T-cell (primary cell): ENCODE data around the gene BOLL. TPM values are rescaled to one million over a fixed set of nuclear protein-coding genes. Genes with fewer than 3 reads are reported as not detected.

Experiments
- ATAC-seq, 4 experiments: fragments of 200-7000 bp in 3 of 4; fragments of 150-1000 bp in 1 of 4; cut with Tn5 transposase; replicated peaks in 1 of 4; 1 replicate in 3 of 4; 2 replicates in 1 of 4; pipeline ENCODE4 v1.10.0; 2021; ENCODE audit warnings: moderate library complexity in 3 of 4, mild to moderate bottlenecking in 2 of 4, moderate number of reproducible peaks in 1 of 4
- CTCF ChIA-PET, 2 donors: fragments of 300-600 bp; sonication (Branson Sonifier 250); formaldehyde crosslinking; loops; one replicate each; lab custom pipeline; 2022; ENCODE audit warnings: antibody characterized with exemption in 2 of 2; lab: Charles Lee
- POLR2A ChIA-PET, 2 donors: fragments of 300-600 bp; sonication (Branson Sonifier 250); formaldehyde crosslinking; loops; one replicate each; lab custom pipeline; 2022; ENCODE audit warnings: antibody characterized with exemption in 2 of 2; lab: Charles Lee
- DNase-seq, 35 experiments: peaks; one replicate each; pipeline versions ENCODE4 v3.0.0 to v3.0.0-alpha.2; 2013 to 2023
- H3K27ac ChIP-seq: one replicate; pipeline ENCODE4 v1.5.1; 2013; ENCODE audit warnings: low read length
- H3K27me3 ChIP-seq, 2 experiments: replicated peaks in 1 of 2; 1 replicate in 1 of 2; 2 replicates in 1 of 2; pipeline versions ENCODE4 v1.6.1 to v1.7.0; 2013; ENCODE audit warnings: low read length in 1 of 2, mixed read lengths in 1 of 2; ENCODE audit not compliant: control insufficient read depth in 2 of 2, insufficient read depth in 2 of 2; ENCODE audit errors: extremely low read depth in 1 of 2
- H3K36me3 ChIP-seq, 2 donors: 1 replicate in 1 of 2; 2 replicates in 1 of 2; pipeline versions ENCODE4 v1.6.1 to v1.7.0; 2013; ENCODE audit warnings: low read length in 1 of 2; ENCODE audit not compliant: control insufficient read depth in 2 of 2, insufficient read depth in 1 of 2; ENCODE audit errors: extremely low read depth in 1 of 2
- H3K4me1 ChIP-seq, 2 experiments: 1 replicate in 1 of 2; 2 replicates in 1 of 2; pipeline versions ENCODE4 v1.6.1 to v1.7.0; 2013; ENCODE audit warnings: low read length in 2 of 2, mixed read lengths in 1 of 2; ENCODE audit not compliant: insufficient read depth in 2 of 2, control insufficient read depth in 1 of 2; ENCODE audit errors: extremely low read depth in 1 of 2
- H3K4me3 ChIP-seq, 2 donors: 1 replicate in 1 of 2; 2 replicates in 1 of 2; pipeline versions ENCODE4 v1.5.1 to v1.7.0; 2013; ENCODE audit warnings: mild to moderate bottlenecking in 2 of 2, low read length in 1 of 2, moderate library complexity in 1 of 2; ENCODE audit not compliant: control insufficient read depth in 1 of 2; ENCODE audit errors: extremely low read depth in 1 of 2
- H3K9me3 ChIP-seq: 2 replicates; pipeline ENCODE4 v1.7.0; 2013
- H3K27ac Mint-ChIP-seq, 2 donors: one replicate each; pipeline ENCODE4 v1.8.0; 2020 to 2021; ENCODE audit warnings: mild to moderate bottlenecking in 2 of 2, mixed read lengths in 2 of 2
- H3K27me3 Mint-ChIP-seq, 2 donors: one replicate each; pipeline ENCODE4 v1.8.0; 2021 to 2022; ENCODE audit warnings: mixed read lengths in 2 of 2
- H3K36me3 Mint-ChIP-seq: one replicate; pipeline ENCODE4 v1.8.0; 2021; ENCODE audit warnings: mixed read lengths
- H3K4me1 Mint-ChIP-seq, 3 donors: one replicate each; pipeline ENCODE4 v1.8.0; 2020 to 2022; ENCODE audit warnings: mixed read lengths in 3 of 3, mild to moderate bottlenecking in 1 of 3
- H3K4me3 Mint-ChIP-seq, 3 donors: one replicate each; pipeline ENCODE4 v1.8.0; 2020 to 2022; ENCODE audit warnings: mild to moderate bottlenecking in 3 of 3, mixed read lengths in 3 of 3, moderate library complexity in 3 of 3
- H3K9me3 Mint-ChIP-seq, 3 donors: one replicate each; pipeline ENCODE4 v1.8.0; 2020 to 2022; ENCODE audit warnings: mixed read lengths in 3 of 3
- WGBS: methylation state at CpG from one replicate; pipeline ENCODE4 v1.1.5; 2013; ENCODE audit warnings: missing lambda C conversion rate; ENCODE audit not compliant: insufficient coverage; 5-methylcytosine and 5-hydroxymethylcytosine counted together
- total RNA-seq, 35 experiments: library from RNA in 6 of 35; stranded (reverse) in 6 of 35; fragments of 120-200 nt in 1 of 35; gene quantifications; one replicate each; pipeline versions ENCODE4 v1.2.1 to v1.2.4 and lab custom pipeline; 2013 to 2026

Gene BOLL
- total RNA-seq, 5 donors from 2014 or later (not counting 1 experiment from before 2014, with no cell fraction given), result not detected

DNA sequence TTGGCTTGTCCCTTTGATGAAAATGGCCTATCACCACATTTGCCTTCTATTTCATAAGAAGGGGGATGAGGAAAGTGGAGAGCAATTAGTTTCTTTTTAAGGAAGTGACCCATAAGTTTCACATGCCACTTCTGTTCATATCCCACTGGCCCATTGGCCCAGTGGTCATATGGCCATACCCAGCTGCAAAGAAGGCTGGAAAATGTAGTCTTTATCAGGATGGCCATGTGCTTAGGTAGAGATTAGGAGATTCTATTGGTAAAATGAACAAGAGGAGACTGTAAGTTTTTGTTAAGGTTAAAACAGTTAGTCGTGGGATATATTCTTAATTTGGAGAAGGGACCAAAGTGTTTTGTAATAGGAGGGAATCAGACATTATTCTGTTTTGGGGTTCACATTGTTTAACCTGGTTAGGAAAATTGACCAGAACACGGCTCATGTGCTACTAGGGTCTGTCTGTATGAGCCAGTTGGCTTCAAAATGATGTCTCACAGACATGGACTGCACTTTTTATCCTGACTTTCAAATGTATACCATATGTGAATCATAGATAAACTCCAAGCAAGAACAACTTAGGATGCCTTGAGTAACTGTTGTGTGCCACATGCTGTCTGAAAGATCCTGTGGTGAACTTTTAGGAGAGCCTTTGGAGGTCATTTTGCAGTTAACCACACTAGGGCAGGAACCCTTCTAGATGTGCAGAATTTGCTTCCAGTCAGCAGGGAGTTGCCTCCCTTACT, 36.6 kb upstream of the BOLL start:
- DNase-seq, result no peak
- Mint-ChIP-seq H3K4me1 (peaks cover 14 to 43% (median 21%) of the 10 kb centered on the region in 3 donors), H3K4me3 (no peak overlapping the region), H3K27me3 (no peaks in the 10 kb centered on the region), H3K9me3 (no peaks in the 10 kb centered on the region), H3K36me3 (peaks cover 35% of the 10 kb centered on the region), H3K27ac (no peak overlapping the region)
- ChIA-PET POLR2A (no interaction called here), CTCF (interaction anchor here in 1 of 2 donors (0.6 kb wide), 1 partner anchor 145 kb away, joined by 3 read pairs; no protein-coding TSS in a partner anchor)
- Histone ChIP-seq H3K4me3 (no peak overlapping the region), H3K27ac (no peak overlapping the region), H3K9me3 (no peaks in the 10 kb centered on the region), H3K36me3 (no peaks in the 10 kb centered on the region), H3K27me3 (no peaks in the 10 kb centered on the region), H3K4me1 (no peaks in the 10 kb centered on the region)
- WGBS, result 100% methylated on average over 1 of the region's 2 CpGs
- ATAC-seq, result no peak

DNA sequence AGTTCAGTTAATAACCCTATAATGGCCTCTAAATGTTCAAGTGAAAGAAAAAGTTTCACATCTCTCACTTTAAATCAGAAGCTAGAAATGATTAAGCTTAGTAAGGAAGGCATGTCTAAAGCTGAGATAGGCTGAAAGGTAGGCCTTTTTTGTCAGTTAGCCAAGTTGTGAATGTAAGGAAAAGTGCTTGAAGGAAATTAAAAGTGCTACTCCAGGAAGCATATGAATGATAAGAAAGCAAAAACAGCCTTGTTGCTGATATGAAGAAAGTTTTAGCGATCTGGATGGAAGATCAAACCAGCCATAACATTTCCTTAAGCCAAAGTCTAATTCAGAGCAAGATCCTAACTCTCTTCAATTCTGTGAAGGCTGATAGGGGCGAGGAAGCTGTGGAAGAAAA, 29.4 kb upstream of the BOLL start:
- H3K27ac ChIP-seq, result no peak overlapping the region
- no CpG with 5 or more reads among the region's 2 CpGs for WGBS
- H3K36me3 ChIP-seq, result no peaks in the 10 kb centered on the region
- DNase-seq, result no peak
- CTCF ChIA-PET, result interaction anchor here in 1 of 2 donors (0.6 to 1.3 kb wide), 3 partner anchors 23 to 33 kb away, joined by 3 to 4 read pairs (median 3); no protein-coding TSS in a partner anchor
- H3K36me3 Mint-ChIP-seq, result peaks cover 28% of the 10 kb centered on the region
- H3K4me3 ChIP-seq, result no peak overlapping the region
- H3K27me3 ChIP-seq, result no peaks in the 10 kb centered on the region
- ATAC-seq, result no peak
- peak overlapping the region; percentile 38 to 42 for H3K27ac Mint-ChIP-seq
- peaks cover 0 to 7% of the 10 kb centered on the region in 2 experiments for H3K4me1 ChIP-seq
- H3K27me3 Mint-ChIP-seq, result no peaks in the 10 kb centered on the region
- H3K9me3 Mint-ChIP-seq, result peaks cover 0 to 3% (median 0%) of the 10 kb centered on the region in 3 donors
- no peaks in the 10 kb centered on the region for H3K9me3 ChIP-seq
- POLR2A ChIA-PET, result interaction anchor here in 1 of 2 donors (0.5 kb wide), 1 partner anchor 91 kb away, joined by 3 read pairs; no protein-coding TSS in a partner anchor
- H3K4me3 Mint-ChIP-seq, result peak overlapping the region in 2 of 3 donors; percentile 19 to 45
- H3K4me1 Mint-ChIP-seq, result peaks cover 51 to 61% (median 60%) of the 10 kb centered on the region in 3 donors

DNA sequence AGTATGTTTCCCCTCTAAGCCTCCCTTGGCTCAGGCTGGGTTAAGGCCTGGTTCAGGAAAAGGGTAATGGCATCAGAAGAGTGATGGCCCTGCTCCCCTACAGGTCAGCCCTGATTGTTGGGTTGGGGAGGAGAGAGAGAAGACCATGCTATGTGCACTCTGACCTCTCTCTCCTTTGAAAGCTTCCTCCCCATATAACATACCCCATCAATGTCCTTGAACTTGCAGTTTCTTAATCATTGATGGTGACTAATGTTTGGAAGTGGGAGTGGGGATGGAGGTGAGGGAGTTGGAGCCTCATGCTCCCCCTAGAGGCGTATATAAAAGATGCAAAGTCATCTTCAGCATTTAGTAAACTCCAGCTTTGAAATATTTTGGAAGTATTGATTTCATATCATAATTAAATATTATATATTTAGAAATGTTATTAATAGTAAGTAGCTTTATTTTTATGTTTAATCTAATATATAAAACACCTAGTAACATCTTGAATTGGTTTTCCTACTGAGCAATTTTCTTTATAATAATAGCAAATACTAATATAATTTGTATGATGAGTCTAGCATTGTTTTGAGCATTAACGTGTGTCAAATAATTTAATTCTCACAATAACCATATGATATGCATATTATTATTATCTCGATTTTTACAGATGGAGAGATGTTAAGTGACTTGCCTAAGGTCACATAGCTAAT, 28.1 kb upstream of the BOLL start:
- no peaks in the 10 kb centered on the region for H3K27me3 Mint-ChIP-seq
- peaks cover 0 to 3% (median 0%) of the 10 kb centered on the region in 3 donors for H3K9me3 Mint-ChIP-seq
- no peak overlapping the region for H3K4me3 Mint-ChIP-seq
- ChIA-PET CTCF (interaction anchor here (0.5 to 1.4 kb wide), 13 partner anchors 10 to 372 kb away, joined by 3 to 7 read pairs (median 3); partner anchors contain the start of gene MARS2 (in 1 of the 2)), POLR2A (no interaction called here)
- no CpG with 5 or more reads among the region's 3 CpGs for WGBS
- H3K4me1 ChIP-seq, result peaks cover 0 to 17% of the 10 kb centered on the region in 2 experiments
- peaks cover 17% of the 10 kb centered on the region for H3K36me3 Mint-ChIP-seq
- H3K27ac Mint-ChIP-seq, result no peak overlapping the region
- no peaks in the 10 kb centered on the region for H3K9me3 ChIP-seq
- H3K27ac ChIP-seq, result no peak overlapping the region
- H3K4me3 ChIP-seq, result no peak overlapping the region
- DNase-seq (peak in 1 of 35 experiments; percentile 42), ATAC-seq (peak in 1 of 4 experiments; percentile 29)
- H3K36me3 ChIP-seq, result no peaks in the 10 kb centered on the region
- H3K27me3 ChIP-seq, result no peaks in the 10 kb centered on the region
- H3K4me1 Mint-ChIP-seq, result peaks cover 59 to 64% (median 63%) of the 10 kb centered on the region in 3 donors

DNA sequence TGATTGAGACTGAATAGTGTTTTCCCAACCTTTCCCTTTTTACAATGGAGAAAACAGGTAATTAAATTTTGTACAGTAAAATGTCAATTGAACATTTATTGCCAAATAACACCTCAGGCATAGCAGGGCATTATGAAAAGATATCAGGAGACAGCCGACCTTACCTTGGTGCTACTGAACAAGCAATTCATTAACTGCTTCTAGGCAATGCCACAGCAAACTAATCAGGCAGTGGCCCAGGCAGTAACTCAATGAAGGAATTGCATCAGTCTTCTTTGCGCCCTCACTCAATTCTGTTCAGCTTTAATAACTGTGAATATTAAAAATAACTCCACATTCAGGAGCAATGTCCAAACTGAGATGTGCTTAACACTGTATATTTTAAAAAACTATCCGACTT, 25.4 kb upstream of the BOLL start:
- no peaks in the 10 kb centered on the region for H3K9me3 ChIP-seq
- no peaks in the 10 kb centered on the region for H3K36me3 ChIP-seq
- Mint-ChIP-seq H3K4me1 (peaks cover 74 to 83% (median 78%) of the 10 kb centered on the region in 3 donors), H3K27ac (peak overlapping the region; percentile 76 to 78), H3K27me3 (no peaks in the 10 kb centered on the region), H3K9me3 (peaks cover 0 to 3% (median 0%) of the 10 kb centered on the region in 3 donors), H3K36me3 (peaks cover 7% of the 10 kb centered on the region), H3K4me3 (no peak overlapping the region)
- H3K27me3 ChIP-seq, result no peaks in the 10 kb centered on the region
- DNase-seq (no peak), ATAC-seq (no peak)
- ChIA-PET CTCF (interaction anchor here (0.6 to 2.8 kb wide), 3 partner anchors 9 to 420 kb away, joined by 4 to 14 read pairs (median 6); no protein-coding TSS in a partner anchor), POLR2A (interaction anchor here in 1 of 2 donors (1.4 kb wide), 1 partner anchor 37 kb away, joined by 5 read pairs; no protein-coding TSS in a partner anchor)
- no peak overlapping the region for H3K27ac ChIP-seq
- no peak overlapping the region for H3K4me3 ChIP-seq
- peaks cover 6 to 24% of the 10 kb centered on the region in 2 experiments for H3K4me1 ChIP-seq
- no CpG with 5 or more reads among the region's 3 CpGs for WGBS

DNA sequence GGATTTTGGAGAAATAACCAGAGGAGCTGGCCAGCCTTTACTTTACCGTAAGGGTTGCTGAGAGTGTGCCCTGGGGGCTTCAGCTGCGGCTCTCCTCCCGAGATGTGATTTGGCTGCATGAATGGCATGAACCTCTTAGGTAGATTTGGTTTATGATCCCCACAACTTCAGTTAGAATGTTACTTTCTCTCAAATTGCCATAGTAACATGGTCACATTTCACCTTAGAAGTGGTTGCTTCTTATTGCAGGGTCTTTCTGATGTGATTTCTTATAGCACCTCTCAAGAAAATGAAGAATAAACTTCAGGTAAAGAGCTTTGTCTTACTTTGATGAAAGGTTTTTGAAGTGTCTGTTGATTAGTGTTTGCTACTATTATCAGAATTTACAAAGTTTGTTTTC, 24.9 kb upstream of the BOLL start:
- DNase-seq (peak in 1 of 35 experiments; percentile 47), ATAC-seq (peak in 1 of 4 experiments; percentile 59)
- POLR2A ChIA-PET, result no interaction called here
- Mint-ChIP-seq H3K27ac (peak overlapping the region; percentile 78 to 82), H3K36me3 (peaks cover 5% of the 10 kb centered on the region), H3K9me3 (peaks cover 0 to 3% (median 0%) of the 10 kb centered on the region in 3 donors), H3K4me1 (peaks cover 73 to 79% (median 76%) of the 10 kb centered on the region in 3 donors), H3K4me3 (no peak overlapping the region), H3K27me3 (no peaks in the 10 kb centered on the region)
- Histone ChIP-seq H3K9me3 (no peaks in the 10 kb centered on the region), H3K4me1 (peaks cover 9 to 20% of the 10 kb centered on the region in 2 experiments), H3K27me3 (no peaks in the 10 kb centered on the region), H3K4me3 (no peak overlapping the region), H3K27ac (no peak overlapping the region), H3K36me3 (no peaks in the 10 kb centered on the region)
- WGBS, result no CpG with 5 or more reads among the region's 3 CpGs
- CTCF ChIA-PET, result interaction anchor here (0.6 to 2.8 kb wide), 3 partner anchors 28 to 419 kb away, joined by 3 to 14 read pairs (median 6); no protein-coding TSS in a partner anchor

DNA sequence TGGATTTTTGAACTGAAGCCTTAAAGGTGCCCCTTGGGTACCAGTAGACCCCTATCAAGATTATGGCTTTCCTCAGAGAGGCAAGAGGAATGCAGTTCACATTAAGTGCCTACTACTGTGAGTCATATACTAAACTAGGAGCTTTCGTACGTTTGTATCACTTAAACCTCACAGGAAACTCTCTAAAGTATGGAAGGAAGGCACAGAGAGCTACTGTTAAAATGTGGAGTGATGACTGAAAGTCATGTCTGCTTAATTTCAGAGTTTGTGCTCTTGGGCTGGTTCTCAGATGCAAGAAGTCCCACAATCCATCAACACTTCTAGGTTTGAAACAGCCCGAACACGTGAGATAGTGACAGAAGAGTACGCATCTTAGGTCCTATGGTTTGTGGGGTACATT, 23.9 kb upstream of the BOLL start:
- ATAC-seq (no peak), DNase-seq (peak in 1 of 35 experiments; percentile 21)
- peaks cover 66 to 74% (median 70%) of the 10 kb centered on the region in 3 donors for H3K4me1 Mint-ChIP-seq
- Histone ChIP-seq H3K9me3 (no peaks in the 10 kb centered on the region), H3K27me3 (no peaks in the 10 kb centered on the region), H3K4me1 (peaks cover 12 to 20% of the 10 kb centered on the region in 2 experiments), H3K4me3 (no peak overlapping the region), H3K27ac (peak overlapping the region; percentile 42), H3K36me3 (no peaks in the 10 kb centered on the region)
- ChIA-PET CTCF (interaction anchor here in 1 of 2 donors (0.8 to 2.8 kb wide), 6 partner anchors 22 to 318 kb away, joined by 3 to 14 read pairs (median 4); no protein-coding TSS in a partner anchor), POLR2A (no interaction called here)
- H3K27ac Mint-ChIP-seq, result peak overlapping the region; percentile 77 to 82
- H3K9me3 Mint-ChIP-seq, result peaks cover 0 to 3% (median 0%) of the 10 kb centered on the region in 3 donors
- no peaks in the 10 kb centered on the region for H3K36me3 Mint-ChIP-seq
- peak overlapping the region; percentile 18 to 48 (median 28) for H3K4me3 Mint-ChIP-seq
- H3K27me3 Mint-ChIP-seq, result no peaks in the 10 kb centered on the region
- no CpG with 5 or more reads among the region's 5 CpGs for WGBS
